ENCODE data around the gene TIRAP. TPM values are rescaled to one million over a fixed set of nuclear protein-coding genes. Genes with fewer than 3 reads are reported as not detected.
"Not testable (repeated sequence)": the region's sequence is repeated elsewhere in the genome, so short reads cannot be mapped to it uniquely, and the experiment has no call there.

Gene TIRAP
- total RNA-seq: 6.5 TPM
- long read RNA-seq, partial matches to known transcripts: 2 of 3 reads
- long read RNA-seq, other reads (novel, unspliced or antisense): 0 of 3 reads

GRCh38 chr11:126282736-126283591 is at the start of gene TIRAP:
Gene TIRAP, plus strand, starts transcription at chr11:126283093. Its CDS starts 7,802 bp downstream, at chr11:126290895.
- DNase-seq (ENCODE audit: missing footprints): peak; percentile 91
- peak; percentile 94 for ATAC-seq
- intact Hi-C loops (cut with DNase I): no loop called here

- ATAC-seq (no peak), DNase-seq (ENCODE audit: missing footprints) (no peak)
- intact Hi-C loops (cut with DNase I): no loop called here
Measured at GRCh38 chr11:126233391-126233790, 49.5 kb upstream of the TIRAP start.

GRCh38 chr11:126246636-126247035 is 36.3 kb upstream of the TIRAP start:
- intact Hi-C loops (cut with DNase I): no loop called here
- no peak for ATAC-seq
- no peak for DNase-seq (ENCODE audit: missing footprints)

GRCh38 chr11:126253265-126253664 is 29.6 kb upstream of the TIRAP start:
- ATAC-seq: no peak
- intact Hi-C loops (cut with DNase I): no loop called here
- no peak for DNase-seq (ENCODE audit: missing footprints)

- intact Hi-C loops (cut with DNase I): no loop called here
- DNase-seq (ENCODE audit: missing footprints) (no peak), ATAC-seq (no peak)
Measured at GRCh38 chr11:126254819-126255218, 28.1 kb upstream of the TIRAP start.

GRCh38 chr11:126255507-126255906 is 27.4 kb upstream of the TIRAP start:
- DNase-seq (ENCODE audit: missing footprints); ATAC-seq; intact Hi-C loops (cut with DNase I): not testable (repeated sequence)

GRCh38 chr11:126256216-126256615 is 26.7 kb upstream of the TIRAP start:
- intact Hi-C loops (cut with DNase I): no loop called here
- ATAC-seq: no peak

GRCh38 chr11:126257144-126257543 is 25.7 kb upstream of the TIRAP start:
- intact Hi-C loops (cut with DNase I): no loop called here
- DNase-seq (ENCODE audit: missing footprints): no peak
- no peak for ATAC-seq

More at GRCh38 chr11:126256216-126256615, 26.7 kb upstream of the TIRAP start:
- DNase-seq (ENCODE audit: missing footprints): no peak

- ATAC-seq: no peak
- no peak for DNase-seq (ENCODE audit: missing footprints)
- intact Hi-C loops (cut with DNase I): no loop called here
Measured at GRCh38 chr11:126257764-126258163, 25.1 kb upstream of the TIRAP start.

GRCh38 chr11:126262216-126262615 is 20.7 kb upstream of the TIRAP start:
- ATAC-seq (no peak), DNase-seq (ENCODE audit: missing footprints) (no peak)
- intact Hi-C loops (cut with DNase I): loop anchor here (10.0 kb wide), 1 partner anchor 357 kb away; the partner anchor contains the start of genes DDX25 and PUS3

- DNase-seq (ENCODE audit: missing footprints) (no peak), ATAC-seq (no peak)
- intact Hi-C loops (cut with DNase I): loop anchor here (10.0 kb wide), 1 partner anchor 359 kb away; the partner anchor contains the start of genes DDX25 and PUS3
Measured at GRCh38 chr11:126263489-126263888, 19.4 kb upstream of the TIRAP start.

- ATAC-seq (no peak), DNase-seq (ENCODE audit: missing footprints) (no peak)
- intact Hi-C loops (cut with DNase I): loop anchor here (5.0 to 10.0 kb wide), 2 partner anchors 36 to 361 kb away; partner anchors contain the start of genes DCPS, DDX25 and PUS3
Measured at GRCh38 chr11:126265811-126266210, 17.1 kb upstream of the TIRAP start.

GRCh38 chr11:126267650-126268049 is 15.2 kb upstream of the TIRAP start:
- ATAC-seq: no peak
- intact Hi-C loops (cut with DNase I): loop anchor here (2.0 to 10.0 kb wide), 3 partner anchors 35 to 363 kb away; partner anchors contain the start of genes DCPS, DDX25, FAM118B and PUS3
- no peak for DNase-seq (ENCODE audit: missing footprints)

GRCh38 chr11:126268361-126268707 is 14.6 kb upstream of the TIRAP start:
- intact Hi-C loops (cut with DNase I): loop anchor here (2.0 to 10.0 kb wide), 3 partner anchors 34 to 364 kb away; partner anchors contain the start of genes DCPS, DDX25, FAM118B and PUS3
- DNase-seq (ENCODE audit: missing footprints) (no peak), ATAC-seq (no peak)

- intact Hi-C loops (cut with DNase I): loop anchor here (2.0 to 10.0 kb wide), 3 partner anchors 33 to 364 kb away; partner anchors contain the start of genes DCPS, DDX25, FAM118B and PUS3
- peak; percentile 100 for DNase-seq (ENCODE audit: missing footprints)
- ATAC-seq: peak; percentile 100
Measured at GRCh38 chr11:126268708-126269579, 13.9 kb upstream of the TIRAP start, which contains the start of the genes FOXRED1 and SRPRA. Gene FOXRED1, plus strand, starts transcription at chr11:126269154. Its CDS starts 53 bp downstream, at chr11:126269207. Gene SRPRA, minus strand, starts transcription at chr11:126268895. Its CDS starts 91 bp downstream, at chr11:126268804.

- no peak for DNase-seq (ENCODE audit: missing footprints)
- ATAC-seq: no peak
- intact Hi-C loops (cut with DNase I): no loop called here
Measured at GRCh38 chr11:126277322-126277721, 5.6 kb upstream of the TIRAP start.

GRCh38 chr11:126277780-126278179 is 5.1 kb upstream of the TIRAP start:
- ATAC-seq: no peak
- intact Hi-C loops (cut with DNase I): no loop called here
- no peak for DNase-seq (ENCODE audit: missing footprints)

- intact Hi-C loops (cut with DNase I): no loop called here
- ATAC-seq (no peak), DNase-seq (ENCODE audit: missing footprints) (no peak)
Measured at GRCh38 chr11:126279191-126279590, 3.7 kb upstream of the TIRAP start.

GRCh38 chr11:126280595-126280994 is 2.3 kb upstream of the TIRAP start:
- intact Hi-C loops (cut with DNase I): no loop called here
- ATAC-seq: no peak
- no peak for DNase-seq (ENCODE audit: missing footprints)
